PC-9 (cell line): ENCODE results near the gene C19orf25.

Experiments used
- EZH2 ChIP-seq: fragments of 200-600 bp; sonication (generic); IDR thresholded peaks from 2 replicates; pipeline ENCODE4 v1.8.0; 2017; ENCODE audit warnings: antibody characterized with exemption, low read depth
- TF ChIP-seq, protein P1 (sequence below): fragments of 200-600 bp; sonication (generic); conservative IDR thresholded peaks from 2 replicates; pipeline ENCODE4 v1.6.1; 2017; ENCODE audit warnings: mixed run types, antibody characterized with exemption, mild to moderate bottlenecking, moderate library complexity

DNA sequence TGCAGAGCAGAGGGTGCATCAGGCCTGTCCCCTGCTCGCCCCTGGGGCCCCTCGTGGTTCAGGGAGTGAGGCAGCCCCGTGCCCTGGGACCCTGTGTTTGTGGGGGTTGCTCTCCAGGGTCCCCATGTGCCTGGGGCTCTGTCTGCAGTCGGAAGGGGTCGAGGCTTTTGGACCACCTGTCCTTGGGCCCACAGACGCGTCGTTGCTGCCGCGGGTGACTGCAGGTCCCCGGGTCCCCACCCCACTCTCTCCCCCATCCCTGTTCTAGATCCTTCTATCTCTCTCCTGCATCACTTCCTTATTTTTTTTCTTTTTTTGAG, 9.2 kb upstream of the C19orf25 start:
- TF ChIP-seq, protein P1, sequence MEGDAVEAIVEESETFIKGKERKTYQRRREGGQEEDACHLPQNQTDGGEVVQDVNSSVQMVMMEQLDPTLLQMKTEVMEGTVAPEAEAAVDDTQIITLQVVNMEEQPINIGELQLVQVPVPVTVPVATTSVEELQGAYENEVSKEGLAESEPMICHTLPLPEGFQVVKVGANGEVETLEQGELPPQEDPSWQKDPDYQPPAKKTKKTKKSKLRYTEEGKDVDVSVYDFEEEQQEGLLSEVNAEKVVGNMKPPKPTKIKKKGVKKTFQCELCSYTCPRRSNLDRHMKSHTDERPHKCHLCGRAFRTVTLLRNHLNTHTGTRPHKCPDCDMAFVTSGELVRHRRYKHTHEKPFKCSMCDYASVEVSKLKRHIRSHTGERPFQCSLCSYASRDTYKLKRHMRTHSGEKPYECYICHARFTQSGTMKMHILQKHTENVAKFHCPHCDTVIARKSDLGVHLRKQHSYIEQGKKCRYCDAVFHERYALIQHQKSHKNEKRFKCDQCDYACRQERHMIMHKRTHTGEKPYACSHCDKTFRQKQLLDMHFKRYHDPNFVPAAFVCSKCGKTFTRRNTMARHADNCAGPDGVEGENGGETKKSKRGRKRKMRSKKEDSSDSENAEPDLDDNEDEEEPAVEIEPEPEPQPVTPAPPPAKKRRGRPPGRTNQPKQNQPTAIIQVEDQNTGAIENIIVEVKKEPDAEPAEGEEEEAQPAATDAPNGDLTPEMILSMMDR, result no peak
- TF ChIP-seq EZH2, result no peak
